ENCODE data around the gene DOP1A.
A peak's percentile ranks its signal among the peaks of the same experiment; 100 is the strongest.

DOP1A gene

DNA sequence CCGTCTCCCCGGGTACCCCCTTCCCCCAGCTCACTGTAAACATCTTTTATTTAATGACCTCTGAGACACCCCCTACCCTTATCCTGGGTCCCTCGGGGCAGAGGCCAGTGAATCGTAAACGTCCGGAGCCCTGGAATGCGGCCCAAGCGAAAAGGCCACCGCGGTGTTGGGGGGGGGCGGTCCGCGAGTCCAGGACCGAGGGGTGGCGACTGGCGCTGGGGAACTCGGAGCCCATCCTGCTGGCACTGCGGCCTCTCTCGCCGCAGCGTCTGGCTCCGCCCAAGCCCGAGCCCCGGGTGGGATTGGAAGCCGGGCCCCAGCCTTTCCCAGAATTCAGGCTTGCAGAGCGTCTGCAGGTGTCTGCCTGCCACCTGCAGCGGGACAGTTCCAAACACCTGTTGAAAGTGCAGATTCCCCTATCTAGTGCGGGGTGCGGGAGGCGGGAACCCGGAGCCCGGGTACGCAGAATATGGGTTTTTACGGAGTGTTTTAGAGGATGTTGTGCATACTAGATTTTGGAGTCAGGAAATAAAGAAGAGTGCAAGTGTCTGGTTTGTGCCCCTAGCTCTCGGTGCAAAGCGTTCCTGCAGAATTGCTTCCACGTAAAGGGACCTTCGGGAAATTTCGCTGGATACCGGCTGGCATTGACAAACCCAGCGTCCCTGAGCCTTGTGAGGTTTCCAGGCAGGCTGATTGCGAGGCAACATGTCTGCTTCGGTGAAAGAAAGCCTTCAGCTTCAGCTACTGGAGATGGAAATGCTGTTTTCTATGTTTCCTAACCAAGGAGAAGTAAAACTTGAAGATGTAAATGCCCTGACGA lies 126.5 kb downstream of the DOP1A start:
- DNase-seq (ENCODE audit: low spot score) = peak; percentile 41

DNA sequence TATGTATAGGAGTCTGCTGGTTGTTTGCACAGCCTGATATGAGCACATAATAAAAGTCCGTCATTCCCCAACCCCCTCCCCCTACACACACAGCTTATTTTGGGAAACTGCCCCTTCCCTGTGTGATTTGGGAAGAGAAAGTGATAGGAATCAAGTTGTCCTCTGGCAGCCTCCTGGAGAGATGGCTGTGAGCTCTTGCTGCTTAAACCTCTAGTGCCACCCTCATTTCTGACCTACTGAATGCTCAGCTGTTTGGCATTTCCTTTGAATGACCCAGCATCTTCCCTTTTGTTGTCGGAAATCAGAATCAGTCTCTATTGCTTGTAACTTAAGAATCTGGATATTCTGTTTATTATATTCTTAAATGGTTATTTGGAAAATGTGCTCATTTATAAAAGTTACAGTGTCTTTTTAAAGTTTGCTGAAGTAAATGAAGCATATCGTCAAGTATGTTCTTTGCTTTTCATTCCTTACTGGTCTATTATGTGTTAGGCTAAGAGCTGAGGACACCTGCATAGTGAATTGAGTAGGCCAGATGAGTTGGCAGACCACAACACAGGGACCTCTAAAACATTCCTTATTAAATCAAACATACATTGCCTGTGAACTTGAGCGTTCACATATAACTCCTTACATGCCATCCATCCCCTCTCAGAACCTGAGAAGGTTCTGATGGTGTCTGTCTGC lies 131.2 kb downstream of the DOP1A start:
- no peak for DNase-seq (ENCODE audit: low spot score)

DNA sequence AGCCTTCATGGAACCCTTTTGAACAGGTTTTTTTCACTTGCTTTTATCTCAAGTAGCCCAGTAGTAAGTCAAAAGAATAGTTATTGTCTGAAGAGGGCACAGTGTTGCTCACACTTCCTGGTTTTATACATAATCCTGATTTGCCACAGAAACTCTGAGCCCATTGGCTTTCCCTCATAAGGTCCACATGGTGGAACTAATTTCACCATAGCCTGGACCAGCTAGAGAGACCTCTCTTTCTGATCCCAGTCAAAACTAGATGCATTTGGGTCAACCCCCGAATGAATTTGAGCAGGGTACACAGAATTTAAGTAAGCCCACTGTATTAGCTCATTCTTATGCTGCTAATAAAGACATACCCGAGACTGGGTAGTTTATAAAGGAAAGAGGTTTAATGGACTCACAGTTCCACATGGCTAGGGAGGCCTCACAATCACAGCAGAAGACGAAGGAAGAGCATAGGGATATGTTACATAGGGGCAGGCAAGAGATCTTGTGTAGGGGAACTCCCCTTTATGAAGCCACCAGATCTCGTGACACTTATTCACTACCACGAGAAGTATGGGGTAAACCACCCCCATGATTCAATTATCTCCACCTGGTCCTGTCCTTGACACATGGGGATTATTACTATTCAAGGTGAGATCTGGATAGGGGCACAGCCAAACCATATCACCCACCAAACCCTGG lies 131.8 kb downstream of the DOP1A start:
- no peak for DNase-seq (ENCODE audit: low spot score)

GRCh38 chr6:83199863-83200225 lies 132.4 kb downstream of the DOP1A start:
- no peak for DNase-seq (ENCODE audit: low spot score)

DNA sequence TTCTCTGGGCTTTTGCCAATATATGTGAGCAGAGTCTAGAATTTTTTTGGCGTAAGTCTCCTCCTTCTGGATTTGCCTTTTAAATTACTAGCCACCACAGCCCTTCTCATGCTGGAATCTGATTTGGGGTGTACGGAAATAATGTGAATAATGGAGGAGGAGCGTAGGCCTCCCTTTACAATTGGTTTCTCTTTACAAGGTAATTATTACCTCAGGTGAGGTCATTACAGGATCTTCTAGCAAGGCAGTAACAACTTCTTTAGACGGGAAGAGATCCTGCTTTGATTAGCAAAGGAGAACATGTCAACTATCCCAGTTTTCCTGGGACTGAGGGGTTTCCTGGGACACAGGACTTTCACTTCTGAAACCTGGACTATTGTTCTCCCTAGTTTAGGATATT lies 134.6 kb downstream of the DOP1A start:
- no peak for DNase-seq (ENCODE audit: low spot score)

DNA sequence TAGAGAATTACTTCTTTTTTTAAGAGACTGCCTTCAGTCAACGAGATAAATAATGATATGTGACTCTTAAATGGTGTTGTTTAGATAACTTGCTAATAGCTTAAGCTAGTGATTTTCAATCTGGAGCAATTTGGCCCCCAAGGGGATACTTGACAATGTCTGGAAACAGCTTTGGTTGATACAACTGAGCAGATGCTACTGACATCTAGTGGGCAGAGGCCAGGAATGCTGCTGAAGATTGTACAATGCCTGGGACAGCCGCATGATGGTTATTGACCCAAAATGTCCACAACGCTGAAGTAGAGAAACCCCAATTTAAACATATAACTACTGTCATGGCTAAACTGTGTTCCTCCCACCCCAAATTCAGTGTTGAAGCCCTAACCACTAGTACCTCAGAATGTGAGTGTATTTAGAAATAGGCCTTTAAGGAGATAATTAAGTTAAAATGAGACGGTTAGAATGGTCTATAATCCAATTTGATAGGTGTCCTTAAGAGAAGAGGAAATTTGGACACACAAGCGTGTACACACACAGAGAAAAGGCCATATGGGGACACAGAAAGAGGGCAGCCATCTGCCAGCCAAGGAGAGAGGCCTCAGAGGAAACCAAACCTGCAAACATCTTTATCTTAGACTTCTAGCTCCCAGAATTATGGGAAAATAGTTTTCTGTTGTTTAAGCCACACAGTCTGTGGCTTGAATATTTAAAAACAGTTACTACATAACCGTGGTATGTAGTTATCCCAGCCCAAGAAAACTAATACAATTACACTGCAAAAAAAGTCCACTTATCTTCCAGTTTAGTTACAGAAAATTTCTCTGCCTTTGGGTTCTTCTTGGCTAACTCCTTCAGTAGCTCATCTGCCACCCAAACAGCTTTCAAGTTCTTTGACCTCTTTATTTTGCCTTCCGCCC lies 147.9 kb downstream of the DOP1A start:
- DNase-seq (ENCODE audit: low spot score) = peak; percentile 88

- DNase-seq (ENCODE audit: low spot score) = no peak
Measured at GRCh38 chr6:83216806-83217205, 149.3 kb downstream of the DOP1A start.
